SIG-M5 treated with dmso at 0.1 percent for 504 hours (cell line): ENCODE results near the gene SLC13A2.
"Not testable (repeated sequence)": the region's sequence is repeated elsewhere in the genome, so short reads cannot be mapped to it uniquely, and the experiment has no call there.

Source experiments
- DNase-seq: peaks from one replicate; lab custom pipeline; 2025; ENCODE audit not compliant: unreplicated experiment; lab: John Stamatoyannopoulos, UW

SLC13A2 gene

GRCh38 chr17:28511858-28512461 lies 38.5 kb downstream of the SLC13A2 start:
- no peak for DNase-seq

GRCh38 chr17:28513476-28513875 lies 40.0 kb downstream of the SLC13A2 start:
- DNase-seq: no peak

GRCh38 chr17:28514561-28515002 lies 41.1 kb downstream of the SLC13A2 start:
- no peak for DNase-seq

GRCh38 chr17:28515518-28515917 lies 42.1 kb downstream of the SLC13A2 start:
- no peak for DNase-seq

- peak; percentile 87 for DNase-seq
Measured at GRCh38 chr17:28518132-28518531, 44.7 kb downstream of the SLC13A2 start.

- no peak for DNase-seq
Measured at GRCh38 chr17:28518578-28518977, 45.1 kb downstream of the SLC13A2 start.

- DNase-seq: no peak
Measured at GRCh38 chr17:28519236-28519635, 45.8 kb downstream of the SLC13A2 start.

GRCh38 chr17:28520687-28521086 lies 47.2 kb downstream of the SLC13A2 start:
- DNase-seq: no peak

- DNase-seq: no peak
Measured at GRCh38 chr17:28521311-28522085, 48.1 kb downstream of the SLC13A2 start.

- not testable (repeated sequence) for DNase-seq
Measured at GRCh38 chr17:28522281-28522680, 48.8 kb downstream of the SLC13A2 start.

- DNase-seq: no peak
Measured at GRCh38 chr17:28523186-28523585, 49.7 kb downstream of the SLC13A2 start.

GRCh38 chr17:28523876-28524275 lies 50.4 kb downstream of the SLC13A2 start:
- no peak for DNase-seq

GRCh38 chr17:28524476-28525424 lies 51.3 kb downstream of the SLC13A2 start:
- DNase-seq: peak; percentile 49

- no peak for DNase-seq
Measured at GRCh38 chr17:28526381-28526780, 52.9 kb downstream of the SLC13A2 start.

GRCh38 chr17:28527181-28527681 lies 53.8 kb downstream of the SLC13A2 start:
- DNase-seq: no peak

- no peak for DNase-seq
Measured at GRCh38 chr17:28527859-28528258, 54.4 kb downstream of the SLC13A2 start.

GRCh38 chr17:28528327-28529012 lies 55.0 kb downstream of the SLC13A2 start:
- no peak for DNase-seq

GRCh38 chr17:28529013-28529400 lies 55.6 kb downstream of the SLC13A2 start:
- no peak for DNase-seq

- DNase-seq: no peak
Measured at GRCh38 chr17:28530250-28530649, 56.8 kb downstream of the SLC13A2 start.

- no peak for DNase-seq
Measured at GRCh38 chr17:28530926-28531325, 57.5 kb downstream of the SLC13A2 start.
